C4-2B (cell line): ENCODE results near the gene CTXN3.

Experiments
- CTCF ChIP-seq: fragments of 450-650 bp; conservative IDR thresholded peaks from 2 replicates; pipeline ENCODE4 v1.5.1; 2017; ENCODE audit warnings: mild to moderate bottlenecking
- ZFX ChIP-seq: fragments of 450-650 bp; IDR thresholded peaks from 2 replicates; pipeline ENCODE4 v1.6.1; 2017

- TF ChIP-seq CTCF (no peak), ZFX (no peak)
These were observed 56.4 kb downstream of the CTXN3 start for GRCh38 chr5:127705120-127705892.
